Spleen (tissue), 11 donors: ENCODE results near the gene MRRF. TPM values are rescaled to one million over a fixed set of nuclear protein-coding genes. Genes with fewer than 3 reads are reported as not detected.

Experiments
- DNase-seq: peaks from one replicate; pipeline ENCODE4 v3.0.0-alpha.2; 2020
- H3K27ac ChIP-seq, 8 donors: fragments of 200-600 bp; sonication (generic) in 7 of 8; 1 replicate in 4 of 8; 2 replicates in 4 of 8; pipeline versions ENCODE4 v1.5.0 to v1.8.0; 2016 to 2021; ENCODE audit warnings: inconsistent platforms in 4 of 8, mild to moderate bottlenecking in 4 of 8, moderate library complexity in 1 of 8
- H3K27me3 ChIP-seq, 7 donors: fragments of 200-600 bp; sonication (generic) in 6 of 7; replicated peaks in 1 of 7; 1 replicate in 4 of 7; 2 replicates in 3 of 7; pipeline versions ENCODE4 v1.5.0 to v1.8.0; 2016 to 2021; ENCODE audit warnings: inconsistent platforms in 3 of 7, mild to moderate bottlenecking in 1 of 7
- H3K36me3 ChIP-seq, 6 donors: fragments of 200-600 bp; sonication (generic) in 5 of 6; 1 replicate in 4 of 6; 2 replicates in 2 of 6; pipeline versions ENCODE4 v1.5.0 to v1.8.0; 2016 to 2021; ENCODE audit warnings: inconsistent platforms in 2 of 6
- H3K4me1 ChIP-seq, 6 donors: fragments of 200-600 bp; sonication (generic) in 5 of 6; 1 replicate in 3 of 6; 2 replicates in 3 of 6; pipeline versions ENCODE4 v1.5.0 to v1.8.0; 2016 to 2021; ENCODE audit warnings: inconsistent platforms in 3 of 6
- H3K4me3 ChIP-seq, 8 donors: fragments of 200-600 bp; sonication (generic) in 7 of 8; 1 replicate in 4 of 8; 2 replicates in 4 of 8; pipeline versions ENCODE4 v1.5.0 to v1.8.0; 2016 to 2021; ENCODE audit warnings: inconsistent platforms in 4 of 8, mild to moderate bottlenecking in 4 of 8, moderate library complexity in 2 of 8
- H3K9me3 ChIP-seq, 8 donors: fragments of 200-600 bp; sonication (generic) in 7 of 8; 1 replicate in 4 of 8; 2 replicates in 4 of 8; pipeline versions ENCODE4 v1.5.0 to v1.8.0; 2016 to 2021; ENCODE audit warnings: inconsistent platforms in 4 of 8
- CTCF ChIP-seq, 11 experiments: fragments of 200-600 bp in 7 of 11; fragments of 450-650 bp in 4 of 11; sonication (generic) in 4 of 11; IDR thresholded peaks in 8 of 11; conservative IDR thresholded peaks in 3 of 11; 1 replicate in 7 of 11; 2 replicates in 4 of 11; pipeline versions ENCODE4 v1.4.0 to v1.8.0; 2016 to 2021; ENCODE audit warnings: antibody characterized with exemption in 11 of 11, inconsistent platforms in 4 of 11, mild to moderate bottlenecking in 1 of 11
- POLR2A ChIP-seq, 3 donors: fragments of 450-650 bp; IDR thresholded peaks; one replicate each; pipeline ENCODE4 v1.5.1; 2017; ENCODE audit warnings: antibody characterized with exemption in 3 of 3, mild to moderate bottlenecking in 1 of 3
- POLR2AphosphoS5 ChIP-seq, 3 donors: sonication (generic); formaldehyde crosslinking; IDR thresholded peaks; one replicate each; pipeline ENCODE4 v1.5.1; 2017; ENCODE audit warnings: antibody characterized with exemption in 3 of 3
- WGBS, 5 donors: extraction: QIAGEN DNeasy Blood & Tissue Kit in 3 of 5; methylation state at CpG; one replicate each; pipeline versions ENCODE4 v1.1.5 to v1.1.7; 2013 to 2018; 5-methylcytosine and 5-hydroxymethylcytosine counted together
- intact Hi-C: fragments of 100-400 bp; cut with DNase I; formaldehyde crosslinking; loops from one replicate; pipeline ENCODE4 v1.15.0; 2023; ENCODE audit warnings: low total_unique reads
- polyA plus RNA-seq, 3 donors: library from polyadenylated mRNA; stranded (reverse); fragments of 200-250 nt; gene quantifications; one replicate each; pipeline ENCODE4 v1.2.1, GENCODE V29; 2013
- total RNA-seq, 7 donors: library from RNA; depleted of rRNA in 3 of 7; stranded (reverse); fragments of >200 nt in 3 of 7; fragmentation: NEBNext Ultra II Directional in 4 of 7; extraction: Animal tissue kit (Norgen Biotek cat#: 25700) in 4 of 7; gene quantifications; one replicate each; pipeline versions ENCODE4 v1.1.0 to v1.2.1, GENCODE V29; 2016 to 2021
- donor health status: healthy with polysubstance abuse.
- donor health status: DM: no; HTN: no; CAD: no; lungs with moderate emphysema.
- donor health status: DM: no; HTN: no; CAD: no.
- donor health status: Bipolar disorder and iron deficiency.
- donor health status: healthy.
- donor health status: DM: no; HTN: no; CAD: no.
- donor health status: DM: yes; HTN: yes; CAD: no.

Gene MRRF
- total and polyA plus RNA-seq, 10 donors, result 23.1 to 44.8 (median 38.9) TPM

GRCh38 chr9:122228568-122229484 is 35.9 kb upstream of the MRRF start, which contains the start of gene LHX6:
Gene LHX6 (minus strand): TSS chr9:122228957. CDS start chr9:122228740, 217 bp downstream.
- intact Hi-C loops, result no loop called here
- Histone ChIP-seq H3K4me1 (peaks cover 4 to 36% (median 22%) of the 10 kb centered on the region in 6 donors), H3K27ac (no peak within 1 kb of the TSS), H3K36me3 (no peaks in the 10 kb centered on the region), H3K27me3 (peaks cover 4 to 87% (median 48%) of the 10 kb centered on the region in 7 donors), H3K4me3 (peak within 1 kb of the TSS; percentile 27 to 68 (median 40)), H3K9me3 (no peaks in the 10 kb centered on the region)
- TF ChIP-seq POLR2A (IDR thresholded peaks at IDR 0.05) (no peak), CTCF (IDR thresholded peaks at IDR 0.05 in 8 of 11, conservative IDR thresholded peaks at IDR 0.05 in 3 of 11) (no peak), POLR2AphosphoS5 (IDR thresholded peaks at IDR 0.05) (no peak)
- 8 to 15% (median 12%) methylated on average over 37 to 70 of the region's 70 CpGs for WGBS, 5 donors
- DNase-seq, result no peak

- H3K27me3 ChIP-seq, result peaks cover 4 to 80% (median 48%) of the 10 kb centered on the region in 7 donors
- no peaks in the 10 kb centered on the region for H3K36me3 ChIP-seq
- TF ChIP-seq POLR2A (IDR thresholded peaks at IDR 0.05) (no peak), CTCF (IDR thresholded peaks at IDR 0.05 in 8 of 11, conservative IDR thresholded peaks at IDR 0.05 in 3 of 11) (no peak), POLR2AphosphoS5 (IDR thresholded peaks at IDR 0.05) (no peak)
- H3K9me3 ChIP-seq, result no peaks in the 10 kb centered on the region
- 74 to 78% (median 78%) methylated on average over 4 of the region's 4 CpGs for WGBS, 5 donors
- H3K4me1 ChIP-seq, result peaks cover 4 to 36% (median 22%) of the 10 kb centered on the region in 6 donors
- no peak for DNase-seq
- intact Hi-C loops, result no loop called here
- no peak overlapping the region for H3K4me3 ChIP-seq
- no peak overlapping the region for H3K27ac ChIP-seq
Observed at GRCh38 chr9:122229485-122229837, 35.2 kb upstream of the MRRF start.

GRCh38 chr9:122232796-122233306 is 31.8 kb upstream of the MRRF start:
- Histone ChIP-seq H3K9me3 (no peaks in the 10 kb centered on the region), H3K4me1 (peaks cover 4 to 14% (median 9%) of the 10 kb centered on the region in 6 donors), H3K27me3 (peaks cover 0 to 46% (median 22%) of the 10 kb centered on the region in 7 donors), H3K4me3 (no peak overlapping the region), H3K27ac (no peak overlapping the region), H3K36me3 (no peaks in the 10 kb centered on the region)
- TF ChIP-seq POLR2A (IDR thresholded peaks at IDR 0.05) (no peak), POLR2AphosphoS5 (IDR thresholded peaks at IDR 0.05) (no peak), CTCF (IDR thresholded peaks at IDR 0.05 in 8 of 11, conservative IDR thresholded peaks at IDR 0.05 in 3 of 11) (no peak)
- 71 to 86% (median 81%) methylated on average over 6 of the region's 6 CpGs for WGBS, 5 donors
- intact Hi-C loops, result no loop called here
- DNase-seq, result no peak
